Measurements from ENCODE around the gene CTTN. TPM values are rescaled to one million over a fixed set of nuclear protein-coding genes. Genes with fewer than 3 reads are reported as not detected.
A peak's percentile ranks its signal among the peaks of the same experiment; 100 is the strongest.

Gene CTTN
- total RNA-seq, 1 donor from 2014 or later, result 307 TPM

DNA sequence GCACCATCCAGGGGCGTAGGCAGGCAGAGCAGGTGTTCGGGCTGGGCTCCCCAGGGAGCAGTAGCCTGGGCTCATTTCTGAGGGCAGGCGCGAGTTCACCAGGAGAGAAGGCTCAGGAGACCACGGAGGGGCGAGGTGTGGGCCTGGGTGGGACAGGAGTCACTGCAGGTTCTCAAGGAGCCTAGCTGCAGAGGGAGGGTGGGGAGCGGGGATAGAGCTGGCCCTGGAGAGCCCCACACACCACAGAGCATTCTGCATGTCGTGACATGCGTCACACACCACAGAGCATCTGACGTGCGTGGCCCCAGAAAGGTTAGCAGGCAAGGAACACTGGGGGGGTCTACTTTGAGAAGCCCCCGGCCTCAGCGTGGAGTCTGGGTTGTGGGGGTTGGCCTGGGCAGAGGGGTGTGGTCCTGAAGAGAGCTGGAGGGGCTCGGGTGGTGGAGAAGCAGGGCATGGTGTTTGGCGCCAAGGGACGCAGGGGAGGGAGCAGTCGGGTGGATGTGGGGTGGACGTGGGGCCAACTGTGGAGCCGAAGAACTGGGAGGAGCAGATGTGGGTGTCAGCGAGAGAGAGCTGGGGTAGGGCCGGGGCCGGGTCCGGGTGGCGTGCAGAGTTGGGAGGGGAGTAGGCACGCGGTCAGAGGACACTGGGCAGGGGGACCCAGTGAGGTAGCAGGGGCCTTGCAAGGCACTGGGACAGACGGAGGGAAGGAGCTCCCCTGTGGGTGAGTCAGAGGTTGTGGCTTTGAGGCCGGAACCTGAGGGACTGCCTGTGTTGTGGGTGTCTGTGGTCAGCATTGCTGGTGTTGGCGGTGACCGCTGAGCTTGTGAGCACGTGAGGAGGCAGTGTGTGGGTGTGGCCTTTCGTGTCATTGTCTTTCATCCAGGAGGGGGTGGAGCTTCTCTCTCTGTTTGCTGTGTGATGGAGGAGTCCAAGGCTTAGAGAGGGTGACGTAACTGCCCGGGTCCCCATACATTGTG, 25.5 kb downstream of the CTTN start:
- Mint-ChIP-seq H3K27ac (ENCODE audit: unreplicated experiment) (peak overlapping the region; percentile 69), H3K4me3 (ENCODE audit: unreplicated experiment) (no peak overlapping the region), H3K36me3 (ENCODE audit: low read depth) (peaks cover 53% of the 10 kb centered on the region)

GRCh38 chr11:70424765-70425344, 26.5 kb downstream of the CTTN start:
- Mint-ChIP-seq H3K9me3 (ENCODE audit: low read depth) (no peaks in the 10 kb centered on the region), H3K4me1 (ENCODE audit: low read depth) (peaks cover 16% of the 10 kb centered on the region), H3K27me3 (ENCODE audit: low read depth) (no peaks in the 10 kb centered on the region), H3K4me3 (ENCODE audit: unreplicated experiment) (no peak overlapping the region), H3K27ac (ENCODE audit: unreplicated experiment) (no peak overlapping the region), H3K36me3 (ENCODE audit: low read depth) (peaks cover 52% of the 10 kb centered on the region)
- TF ChIP-seq, protein P1, sequence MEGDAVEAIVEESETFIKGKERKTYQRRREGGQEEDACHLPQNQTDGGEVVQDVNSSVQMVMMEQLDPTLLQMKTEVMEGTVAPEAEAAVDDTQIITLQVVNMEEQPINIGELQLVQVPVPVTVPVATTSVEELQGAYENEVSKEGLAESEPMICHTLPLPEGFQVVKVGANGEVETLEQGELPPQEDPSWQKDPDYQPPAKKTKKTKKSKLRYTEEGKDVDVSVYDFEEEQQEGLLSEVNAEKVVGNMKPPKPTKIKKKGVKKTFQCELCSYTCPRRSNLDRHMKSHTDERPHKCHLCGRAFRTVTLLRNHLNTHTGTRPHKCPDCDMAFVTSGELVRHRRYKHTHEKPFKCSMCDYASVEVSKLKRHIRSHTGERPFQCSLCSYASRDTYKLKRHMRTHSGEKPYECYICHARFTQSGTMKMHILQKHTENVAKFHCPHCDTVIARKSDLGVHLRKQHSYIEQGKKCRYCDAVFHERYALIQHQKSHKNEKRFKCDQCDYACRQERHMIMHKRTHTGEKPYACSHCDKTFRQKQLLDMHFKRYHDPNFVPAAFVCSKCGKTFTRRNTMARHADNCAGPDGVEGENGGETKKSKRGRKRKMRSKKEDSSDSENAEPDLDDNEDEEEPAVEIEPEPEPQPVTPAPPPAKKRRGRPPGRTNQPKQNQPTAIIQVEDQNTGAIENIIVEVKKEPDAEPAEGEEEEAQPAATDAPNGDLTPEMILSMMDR (IDR thresholded peaks at IDR 0.05), result no peak
- DNase-seq (ENCODE audit: low spot score), result no peak

More for the DNA sequence above, 25.5 kb downstream of the CTTN start:
- no peak for DNase-seq (ENCODE audit: low spot score)
- Mint-ChIP-seq H3K9me3 (ENCODE audit: low read depth) (no peaks in the 10 kb centered on the region), H3K27me3 (ENCODE audit: low read depth) (no peaks in the 10 kb centered on the region), H3K4me1 (ENCODE audit: low read depth) (peaks cover 16% of the 10 kb centered on the region)
- TF ChIP-seq, protein P1 (IDR thresholded peaks at IDR 0.05), result no peak

DNA sequence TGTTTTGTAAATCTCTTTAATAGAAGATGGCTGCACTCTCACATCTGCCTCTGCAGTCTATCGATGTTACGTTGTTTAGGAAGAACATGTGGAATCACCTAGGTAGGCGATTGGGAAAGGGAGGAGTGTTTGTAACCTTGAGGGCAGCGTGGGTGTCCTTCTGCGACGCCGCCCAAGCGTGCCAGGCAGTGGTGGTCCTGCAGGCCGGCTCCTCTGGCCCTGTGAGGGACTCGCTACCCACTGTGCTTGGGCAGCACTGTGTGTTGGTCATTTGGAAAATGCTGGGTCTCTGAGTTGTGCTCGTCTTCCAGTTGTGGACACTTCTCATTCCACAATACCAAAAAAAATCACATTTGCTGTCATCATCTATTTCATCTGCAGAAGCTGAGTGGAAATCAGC, 29.1 kb downstream of the CTTN start:
- Mint-ChIP-seq H3K36me3 (ENCODE audit: low read depth) (peaks cover 51% of the 10 kb centered on the region), H3K27me3 (ENCODE audit: low read depth) (no peaks in the 10 kb centered on the region), H3K4me3 (ENCODE audit: unreplicated experiment) (no peak overlapping the region), H3K27ac (ENCODE audit: unreplicated experiment) (no peak overlapping the region), H3K9me3 (ENCODE audit: low read depth) (no peaks in the 10 kb centered on the region), H3K4me1 (ENCODE audit: low read depth) (peaks cover 11% of the 10 kb centered on the region)
- TF ChIP-seq, protein P1 (IDR thresholded peaks at IDR 0.05), result no peak
- peak; percentile 77 for DNase-seq (ENCODE audit: low spot score)

DNA sequence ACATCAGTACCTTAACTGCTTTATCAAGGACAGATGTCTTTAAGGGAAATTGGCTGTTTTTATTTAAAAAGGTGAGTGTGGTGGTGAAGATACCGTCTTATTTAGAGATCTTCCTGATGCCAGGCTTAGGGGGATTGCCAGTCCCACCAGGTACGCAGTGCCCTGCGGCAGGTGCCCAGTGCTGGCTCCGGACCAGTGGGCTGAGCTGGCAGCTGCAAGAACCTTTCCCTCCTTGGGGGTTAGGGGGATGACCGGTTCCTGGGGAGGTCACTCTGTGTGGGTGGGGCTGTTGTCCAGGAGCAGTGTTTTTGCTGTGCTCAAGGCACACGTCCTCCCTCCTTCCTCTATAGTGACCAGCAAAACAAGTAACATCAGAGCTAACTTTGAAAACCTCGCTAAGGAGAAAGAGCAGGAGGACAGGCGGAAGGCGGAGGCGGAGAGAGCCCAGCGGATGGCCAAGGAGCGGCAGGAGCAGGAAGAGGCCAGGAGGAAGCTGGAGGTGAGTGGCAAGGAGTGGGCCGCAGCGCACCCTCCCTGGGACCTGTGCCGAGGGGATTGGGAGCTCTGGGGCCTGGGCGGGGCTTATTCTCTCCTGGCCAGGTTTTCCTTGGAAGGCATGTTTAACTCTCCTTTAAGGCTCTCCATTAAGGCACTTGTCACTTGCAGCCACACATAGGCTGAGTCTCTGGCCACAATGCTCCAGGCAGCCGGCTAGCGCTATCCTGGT, 30.5 kb downstream of the CTTN start:
- Mint-ChIP-seq H3K9me3 (ENCODE audit: low read depth) (no peaks in the 10 kb centered on the region), H3K4me3 (ENCODE audit: unreplicated experiment) (no peak overlapping the region), H3K36me3 (ENCODE audit: low read depth) (peaks cover 47% of the 10 kb centered on the region), H3K27me3 (ENCODE audit: low read depth) (no peaks in the 10 kb centered on the region), H3K27ac (ENCODE audit: unreplicated experiment) (no peak overlapping the region), H3K4me1 (ENCODE audit: low read depth) (peaks cover 9% of the 10 kb centered on the region)
- DNase-seq (ENCODE audit: low spot score), result no peak
- TF ChIP-seq, protein P1 (IDR thresholded peaks at IDR 0.05), result no peak

DNA sequence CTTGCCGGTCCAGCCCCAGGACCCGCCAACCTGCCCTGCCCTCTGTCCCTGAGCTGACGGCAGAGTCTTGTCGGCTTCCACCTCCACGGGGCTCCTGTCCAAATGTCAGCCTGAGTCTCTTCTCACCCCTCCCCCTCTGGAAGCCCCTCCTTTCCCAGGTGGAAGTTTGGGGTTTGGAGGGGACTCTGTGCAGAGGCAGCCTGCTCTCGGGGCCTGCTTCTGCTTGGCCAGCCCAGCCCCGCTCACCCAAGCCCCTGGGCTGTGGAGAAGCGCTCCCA, 31.0 kb downstream of the CTTN start:
- Mint-ChIP-seq H3K36me3 (ENCODE audit: low read depth) (peaks cover 43% of the 10 kb centered on the region), H3K27ac (ENCODE audit: unreplicated experiment) (no peak overlapping the region), H3K4me1 (ENCODE audit: low read depth) (peaks cover 4% of the 10 kb centered on the region), H3K4me3 (ENCODE audit: unreplicated experiment) (no peak overlapping the region), H3K9me3 (ENCODE audit: low read depth) (no peaks in the 10 kb centered on the region), H3K27me3 (ENCODE audit: low read depth) (no peaks in the 10 kb centered on the region)
- peak; percentile 75 for DNase-seq (ENCODE audit: low spot score)
- TF ChIP-seq, protein P1 (IDR thresholded peaks at IDR 0.05), result no peak
